Hematopoietic multipotent progenitor cell treated with erythropoietin and hydrocortisone succinate and interleukin-3 and kit ligand, for 6 days (in vitro differentiated cells): ENCODE measurements around the gene ITPR3.

Experiments used
- DNase-seq: peaks from one replicate; pipeline ENCODE4 v3.0.0-alpha.2; 2015

The ITPR3 gene

DNA sequence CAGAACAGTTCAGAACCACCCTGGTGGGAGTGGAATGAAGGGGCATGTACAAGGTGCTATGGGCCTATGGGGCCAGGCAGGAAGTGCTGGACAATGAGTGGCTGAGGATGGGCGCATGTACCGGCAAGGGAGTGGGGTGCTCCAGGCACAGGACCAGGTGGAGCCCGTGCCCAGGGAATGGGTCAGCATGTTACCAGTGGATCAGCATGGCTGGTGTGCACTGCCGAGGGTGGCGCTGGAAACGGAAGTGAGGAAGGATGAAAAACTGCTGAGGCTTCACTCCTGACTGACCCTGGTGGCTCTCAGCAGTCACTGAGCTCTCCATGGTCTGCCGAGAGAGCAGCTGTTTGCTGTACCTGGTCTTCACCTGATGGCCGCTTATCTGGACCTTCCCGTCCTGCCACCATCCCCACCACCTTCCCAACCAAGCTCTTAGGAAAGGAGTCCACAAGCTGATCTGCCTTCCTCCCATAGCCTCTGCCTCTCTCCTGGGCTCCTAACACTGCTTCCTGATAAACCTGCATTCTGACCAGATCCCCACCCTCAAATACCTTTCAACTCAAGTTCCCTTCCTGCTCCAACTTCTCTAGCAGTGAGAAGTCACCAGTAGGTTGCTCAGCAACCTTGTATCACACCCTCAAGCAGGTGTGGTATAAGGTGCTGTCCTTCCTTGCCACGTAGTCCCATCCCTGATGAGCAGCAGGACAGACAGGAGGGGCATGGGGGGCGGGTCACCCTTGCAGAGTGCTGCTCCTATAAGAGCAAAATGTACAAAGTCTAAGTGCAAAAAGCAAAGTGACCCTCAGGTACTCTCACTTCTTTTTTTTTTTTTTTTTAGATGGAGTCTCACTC is 83.3 kb downstream of the ITPR3 start:
- DNase-seq: no peak

GRCh38 chr6:33705268-33705885 is 84.3 kb downstream of the ITPR3 start:
- DNase-seq: no peak

DNA sequence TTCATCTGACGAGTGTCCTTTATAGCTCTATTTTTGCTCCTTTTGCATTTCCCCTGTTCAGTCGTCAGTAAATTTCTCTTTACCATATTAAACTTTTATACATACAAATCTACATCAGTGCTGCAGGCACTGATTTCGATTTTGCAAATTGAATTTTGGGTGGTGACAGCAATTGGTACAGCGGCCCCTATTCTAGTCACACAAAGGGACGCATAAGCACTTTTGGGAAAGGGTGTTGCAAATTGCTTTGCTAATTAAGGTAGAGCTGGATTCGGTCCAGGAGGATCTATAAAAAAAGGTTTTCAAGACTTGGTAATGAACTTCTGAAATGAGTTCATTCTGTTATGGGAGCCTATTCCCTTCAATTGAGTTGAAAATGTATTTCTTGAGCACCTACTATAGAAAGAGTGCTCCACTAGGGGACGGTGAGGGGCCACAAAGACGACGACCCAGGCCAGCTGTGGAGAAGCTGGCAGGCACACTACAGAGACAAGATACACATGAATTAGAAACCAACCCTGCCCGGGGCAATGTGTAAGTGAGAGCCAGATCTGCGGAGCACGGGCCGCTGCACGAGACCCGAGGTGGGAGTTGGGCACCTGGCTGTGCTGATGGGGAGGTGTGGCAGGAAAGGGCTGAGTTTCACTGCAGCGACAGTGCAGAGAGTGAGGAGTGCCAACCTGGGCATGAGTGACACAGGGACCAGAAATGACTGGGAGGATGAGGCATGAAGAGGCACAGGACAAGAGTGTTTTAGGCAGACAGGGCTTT is 85.0 kb downstream of the ITPR3 start:
- DNase-seq: no peak

DNA sequence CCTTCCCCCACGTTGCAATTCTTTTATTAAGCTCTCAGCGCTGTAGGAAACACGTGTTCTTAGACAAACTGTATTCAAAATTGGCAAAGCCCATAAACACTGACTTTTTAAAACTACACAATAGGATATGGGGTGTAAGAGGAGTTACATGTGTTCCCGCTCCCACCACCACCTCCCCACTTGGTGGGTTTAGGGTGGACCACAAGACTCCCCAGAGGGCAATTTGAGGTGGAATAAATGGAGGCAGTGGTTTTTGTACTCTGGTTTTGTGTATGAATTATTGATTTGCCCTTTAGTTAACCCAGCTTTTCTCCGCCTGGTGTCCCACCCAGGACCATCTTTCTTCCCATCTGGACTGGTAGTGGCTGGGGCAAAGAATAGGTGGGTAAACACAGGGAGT is 86.6 kb downstream of the ITPR3 start:
- no peak for DNase-seq

GRCh38 chr6:33708516-33709204 is 87.5 kb downstream of the ITPR3 start:
- DNase-seq: no peak

DNA sequence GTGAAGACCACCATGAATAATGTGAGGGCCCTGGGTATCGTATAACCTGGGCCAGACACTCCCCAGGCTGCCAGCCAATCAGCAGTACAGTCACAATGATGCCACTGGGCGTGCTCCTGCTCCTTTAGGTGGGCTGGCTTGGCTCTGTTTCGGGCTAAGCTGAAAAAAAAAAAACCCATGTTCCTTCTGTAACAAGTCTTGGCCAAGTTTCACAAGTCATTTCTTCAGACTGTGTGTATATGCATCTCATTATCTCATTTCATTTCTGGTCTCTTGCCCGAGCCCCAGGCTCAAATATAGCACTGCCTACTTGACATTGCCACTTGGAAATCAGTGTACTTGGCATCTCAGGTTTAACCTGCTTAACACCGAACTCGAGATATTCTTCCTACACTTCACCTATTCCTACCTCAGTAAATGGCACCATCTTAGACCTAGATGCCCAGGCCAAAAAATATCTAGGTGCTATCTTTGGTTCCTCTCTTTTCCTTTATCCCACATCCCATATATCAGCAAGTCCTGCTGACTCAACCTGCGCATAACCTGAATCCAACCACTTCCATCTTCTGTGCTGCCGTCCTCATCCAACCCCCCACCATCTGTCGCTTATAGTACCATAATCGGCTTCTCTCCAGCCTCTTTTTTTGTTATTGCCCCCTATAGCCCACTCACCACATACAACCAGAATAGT is 88.6 kb downstream of the ITPR3 start:
- no peak for DNase-seq

GRCh38 chr6:33710296-33711121 is 89.4 kb downstream of the ITPR3 start:
- peak; percentile 41 for DNase-seq

- peak; percentile 99 for DNase-seq
Observed at GRCh38 chr6:33711140-33712129, 90.3 kb downstream of the ITPR3 start, which contains the start of gene UQCC2. Gene UQCC2, minus strand, starts transcription at chr6:33711700. Its CDS starts 14 bp downstream, at chr6:33711686.

DNA sequence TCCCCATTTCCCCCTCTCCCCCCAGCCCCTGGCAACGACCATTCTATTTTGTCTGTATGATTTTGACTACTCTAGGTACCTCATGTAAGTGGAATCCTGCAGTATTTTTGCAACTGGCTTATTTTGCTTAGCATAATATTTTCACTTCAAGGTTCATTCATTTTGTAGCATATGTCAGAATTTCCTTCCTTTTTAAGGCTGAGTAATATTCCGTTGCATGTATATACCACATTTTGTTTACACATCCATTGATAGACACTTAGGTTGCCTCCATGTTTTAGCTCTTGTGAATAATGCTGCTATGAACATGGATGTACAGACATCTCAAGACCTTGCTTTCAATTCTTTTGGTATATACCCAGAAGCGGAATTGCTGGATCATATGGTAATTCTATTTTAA is 91.8 kb downstream of the ITPR3 start:
- no peak for DNase-seq

- DNase-seq: no peak
Observed at GRCh38 chr6:33713786-33714185, 92.7 kb downstream of the ITPR3 start.

DNA sequence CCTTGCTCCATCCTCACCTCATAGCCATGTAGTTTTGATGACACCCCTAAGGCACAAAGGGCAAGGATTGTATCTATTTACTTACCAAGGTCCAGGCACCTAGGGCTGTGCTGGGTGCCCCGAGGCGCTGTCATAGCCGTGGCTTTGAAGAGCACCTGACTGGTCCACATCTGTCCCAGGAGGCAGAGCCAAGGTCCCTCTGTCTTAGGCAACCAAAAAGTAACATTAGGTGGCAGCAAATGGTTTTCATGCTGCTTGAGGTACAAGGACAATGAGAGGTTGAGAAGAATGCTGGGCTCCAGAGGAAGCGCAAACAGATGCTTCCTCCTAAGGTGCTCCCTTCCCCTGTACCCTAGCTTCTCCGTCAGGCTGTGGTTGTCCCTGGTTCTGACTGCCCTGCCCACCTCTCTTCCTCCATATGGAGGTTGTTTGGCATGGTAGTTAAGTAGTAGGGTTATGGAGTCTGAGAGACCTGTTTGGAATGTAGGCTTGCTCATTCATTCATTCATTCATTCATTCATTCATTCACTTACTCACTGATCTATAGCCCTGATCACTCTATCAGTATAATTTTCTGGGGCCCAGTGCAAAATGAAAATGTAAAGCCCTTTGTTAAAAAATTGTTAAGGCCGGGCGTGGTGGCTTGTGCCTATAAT is 93.4 kb downstream of the ITPR3 start:
- DNase-seq: peak; percentile 26

DNA sequence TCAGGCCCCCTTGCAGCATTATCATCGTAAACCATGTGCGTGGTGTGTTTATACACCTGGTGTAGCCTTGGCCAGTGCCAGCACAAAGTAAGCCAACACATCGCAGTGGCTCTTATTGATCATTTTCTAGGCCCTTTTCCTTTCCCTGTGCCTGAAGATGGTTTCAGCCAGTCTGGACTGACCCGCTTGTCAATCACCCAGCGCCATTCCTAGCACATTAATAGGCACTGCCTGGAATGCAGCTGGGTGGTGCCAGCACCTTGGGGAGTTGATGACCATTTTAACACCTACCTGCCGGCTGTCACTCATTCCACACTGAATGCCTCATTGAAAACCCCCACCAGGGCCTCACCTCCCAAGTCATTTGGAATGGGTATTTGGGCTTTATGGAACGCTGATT is 95.3 kb downstream of the ITPR3 start:
- DNase-seq: no peak

GRCh38 chr6:33716890-33717632 is 95.9 kb downstream of the ITPR3 start:
- DNase-seq: no peak

GRCh38 chr6:33717934-33718455 is 96.9 kb downstream of the ITPR3 start:
- DNase-seq: no peak

- DNase-seq: no peak
Observed at GRCh38 chr6:33718713-33719112, 97.6 kb downstream of the ITPR3 start.

DNA sequence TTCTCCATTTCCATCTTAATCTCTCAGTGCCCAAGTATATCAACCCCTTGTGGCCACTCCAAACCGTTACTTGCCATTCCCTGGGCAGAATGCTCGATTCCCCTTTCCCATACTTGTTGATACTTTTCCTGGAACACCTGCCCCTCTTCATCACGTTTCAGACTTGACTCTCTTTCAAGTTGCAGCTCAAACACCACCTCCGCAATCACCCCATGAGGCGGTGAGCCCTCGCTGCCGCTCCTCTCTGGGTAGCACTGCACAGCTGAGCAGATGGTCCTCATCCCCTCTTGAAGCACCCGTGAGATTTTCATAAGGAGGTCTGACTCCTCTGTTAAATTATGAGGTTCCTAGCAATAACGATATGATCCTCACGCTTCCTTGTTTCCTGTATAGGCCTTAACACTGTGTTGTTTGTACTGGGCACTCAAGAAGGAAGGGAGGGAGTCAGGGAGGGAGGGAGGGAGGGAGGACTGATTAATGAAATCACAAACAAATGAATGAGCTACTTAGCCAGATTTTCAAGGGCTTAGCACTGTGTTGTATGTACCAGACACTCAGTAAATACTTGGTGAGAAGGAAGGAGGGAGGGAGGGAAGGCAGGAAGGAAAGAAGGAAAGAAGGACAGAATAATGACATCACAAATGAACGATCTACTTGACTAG is 98.3 kb downstream of the ITPR3 start:
- DNase-seq: no peak

- DNase-seq: no peak
Observed at GRCh38 chr6:33720998-33721397, 99.9 kb downstream of the ITPR3 start.

DNA sequence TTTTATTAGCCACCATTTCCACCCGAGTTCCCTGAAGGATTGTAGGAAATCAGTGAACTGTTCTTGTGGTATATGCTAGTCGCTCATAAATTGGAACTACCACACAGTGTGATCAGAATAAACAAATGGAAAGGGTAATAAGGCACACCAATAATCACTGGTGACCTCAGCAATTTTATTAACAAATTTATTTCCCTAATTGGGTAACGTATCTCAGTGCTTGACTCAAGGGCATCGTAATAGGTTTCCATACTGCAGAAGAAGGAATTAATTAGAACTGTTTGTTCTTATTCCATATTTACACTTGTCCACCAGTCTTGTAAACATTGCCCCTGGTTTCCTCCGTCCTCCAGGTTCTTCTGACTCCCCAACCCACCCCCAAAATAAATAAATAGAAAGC is 100.4 kb downstream of the ITPR3 start:
- no peak for DNase-seq
